ENCODE measurements around the gene TERT. TPM values are rescaled to one million over a fixed set of nuclear protein-coding genes. Genes with fewer than 3 reads are reported as not detected.

Gene TERT
- total and polyA plus RNA-seq, 2 donors (not counting 1 experiment from before 2014, with no cell fraction given): 0.24 to 0.39 TPM

- ATAC-seq (ENCODE audit: low read depth): no peak
- Histone ChIP-seq H2AFZ (ENCODE audit: insufficient read depth, low read depth, low read length, poor library complexity, severe bottlenecking) (no peak overlapping the region), H3K9me3 (ENCODE audit: control extremely low read depth in 1 of 3, control insufficient read depth in 2 of 3, insufficient read depth in 1 of 3, low read length in 2 of 3) (peaks cover 0 to 19% (median 0%) of the 10 kb centered on the region in 3 donors), H3K4me2 (replicated peaks; ENCODE audit: low read depth, low read length, poor library complexity, severe bottlenecking) (no peak overlapping the region), H3K27ac (ENCODE audit: low read length in 2 of 2) (no peak overlapping the region), H3K4me1 (ENCODE audit: control insufficient read depth in 2 of 2, insufficient read depth in 2 of 2, low read length in 2 of 2) (no peaks in the 10 kb centered on the region), H3K9ac (ENCODE audit: low read length) (no peak overlapping the region), H3K27me3 (replicated peaks in 1 of 4; ENCODE audit: control extremely low read depth in 1 of 4, control insufficient read depth in 3 of 4, insufficient read depth in 4 of 4, low read length in 3 of 4) (no peaks in the 10 kb centered on the region), H3K79me2 (ENCODE audit: control insufficient read depth, insufficient read depth, low read length) (no peaks in the 10 kb centered on the region), H3K4me3 (ENCODE audit: control extremely low read depth in 1 of 5, extremely low read depth in 1 of 5, insufficient read depth in 1 of 5, low read depth in 2 of 5, low read length in 4 of 5) (no peak overlapping the region), H4K20me1 (ENCODE audit: control insufficient read depth, insufficient read depth, low read length, poor library complexity, severe bottlenecking) (no peaks in the 10 kb centered on the region), H3K36me3 (replicated peaks in 1 of 2; ENCODE audit: control extremely low read depth in 1 of 2, control insufficient read depth in 1 of 2, extremely low read depth in 1 of 2, insufficient read depth in 2 of 2, low read length in 1 of 2) (no peaks in the 10 kb centered on the region)
- WGBS (ENCODE audit: insufficient coverage): 99% methylated on average over 9 of the region's 10 CpGs
- Mint-ChIP-seq H3K27ac (no peak overlapping the region), H3K27me3 (no peaks in the 10 kb centered on the region), H3K4me3 (no peak overlapping the region), H3K4me1 (no peaks in the 10 kb centered on the region), H3K9me3 (ENCODE audit: insufficient read depth) (no peaks in the 10 kb centered on the region)
- no peak for DNase-seq
- ChIA-PET CTCF (no interaction called here), POLR2A (no interaction called here)
- intact Hi-C loops (cut with micrococcal nuclease): no loop called here
- TF ChIP-seq EZH2 (IDR thresholded peaks at IDR 0.05; ENCODE audit: borderline replicate concordance, insufficient read depth, low read depth, low read length, poor library complexity, severe bottlenecking): no peak
- TF ChIP-seq CTCF (IDR thresholded peaks at IDR 0.05): no peak
Measured at GRCh38 chr5:1277781-1278180, 17.1 kb downstream of the TERT start.

- Histone ChIP-seq H3K9ac (ENCODE audit: low read length) (no peak overlapping the region), H3K79me2 (ENCODE audit: control insufficient read depth, insufficient read depth, low read length) (no peaks in the 10 kb centered on the region), H3K36me3 (replicated peaks in 1 of 2; ENCODE audit: control extremely low read depth in 1 of 2, control insufficient read depth in 1 of 2, extremely low read depth in 1 of 2, insufficient read depth in 2 of 2, low read length in 1 of 2) (no peaks in the 10 kb centered on the region), H3K27ac (ENCODE audit: low read length in 2 of 2) (no peak overlapping the region), H3K27me3 (replicated peaks in 1 of 4; ENCODE audit: control extremely low read depth in 1 of 4, control insufficient read depth in 3 of 4, insufficient read depth in 4 of 4, low read length in 3 of 4) (no peaks in the 10 kb centered on the region), H3K4me3 (ENCODE audit: control extremely low read depth in 1 of 5, extremely low read depth in 1 of 5, insufficient read depth in 1 of 5, low read depth in 2 of 5, low read length in 4 of 5) (no peak overlapping the region), H3K4me2 (replicated peaks; ENCODE audit: low read depth, low read length, poor library complexity, severe bottlenecking) (no peak overlapping the region), H3K9me3 (ENCODE audit: control extremely low read depth in 1 of 3, control insufficient read depth in 2 of 3, insufficient read depth in 1 of 3, low read length in 2 of 3) (peaks cover 0 to 19% (median 0%) of the 10 kb centered on the region in 3 donors), H3K4me1 (ENCODE audit: control insufficient read depth in 2 of 2, insufficient read depth in 2 of 2, low read length in 2 of 2) (no peaks in the 10 kb centered on the region), H4K20me1 (ENCODE audit: control insufficient read depth, insufficient read depth, low read length, poor library complexity, severe bottlenecking) (no peaks in the 10 kb centered on the region), H2AFZ (ENCODE audit: insufficient read depth, low read depth, low read length, poor library complexity, severe bottlenecking) (no peak overlapping the region)
- TF ChIP-seq EZH2 (IDR thresholded peaks at IDR 0.05; ENCODE audit: borderline replicate concordance, insufficient read depth, low read depth, low read length, poor library complexity, severe bottlenecking): no peak
- no peak for TF ChIP-seq CTCF (IDR thresholded peaks at IDR 0.05)
- CTCF ChIA-PET: no interaction called here
- intact Hi-C loops (cut with micrococcal nuclease): no loop called here
- 96% methylated on average over 9 of the region's 21 CpGs for WGBS (ENCODE audit: insufficient coverage)
- DNase-seq (no peak), ATAC-seq (ENCODE audit: low read depth) (no peak)
- POLR2A ChIA-PET: no interaction called here
- H3K27ac Mint-ChIP-seq: no peak overlapping the region
- no peaks in the 10 kb centered on the region for H3K4me1 Mint-ChIP-seq
- H3K27me3 Mint-ChIP-seq: no peaks in the 10 kb centered on the region
- no peaks in the 10 kb centered on the region for H3K9me3 Mint-ChIP-seq (ENCODE audit: insufficient read depth)
- H3K4me3 Mint-ChIP-seq: no peak overlapping the region
Measured at GRCh38 chr5:1277331-1277730, 17.5 kb downstream of the TERT start.
